ENCODE data around the gene LPO.
A peak's percentile ranks its signal among the peaks of the same experiment; 100 is the strongest.

The LPO gene

DNA sequence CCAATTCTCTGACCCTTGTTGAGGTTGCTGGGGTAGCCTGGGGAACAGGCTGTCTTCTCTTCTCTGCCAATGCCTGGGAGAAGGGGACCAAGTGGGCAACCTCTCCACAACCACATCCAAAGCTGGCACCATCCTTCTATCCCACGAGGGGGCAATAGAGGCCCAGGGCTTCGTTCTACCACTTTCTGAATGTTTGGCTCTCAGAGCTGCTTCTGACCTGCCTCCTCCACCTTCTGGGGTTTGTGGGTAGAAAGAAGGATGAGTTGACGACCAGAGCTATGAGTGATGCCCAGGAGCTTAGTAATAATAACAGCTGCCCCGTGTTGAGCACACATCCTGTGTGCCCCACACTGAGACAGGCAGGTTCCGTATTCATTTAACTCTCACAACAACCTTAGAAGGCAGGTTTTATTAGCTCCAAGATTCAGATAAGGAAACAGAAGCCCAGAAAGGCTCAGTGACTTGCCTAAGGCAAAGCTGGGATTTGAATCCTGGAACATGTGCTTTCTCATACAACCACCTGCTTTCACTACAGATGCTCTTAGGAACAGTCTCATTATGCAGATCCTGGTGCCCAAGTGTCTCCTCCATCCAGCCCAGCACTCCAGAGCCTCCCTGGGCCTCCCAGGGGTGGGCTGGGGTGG, 79.2 kb downstream of the LPO start:
- DNase-seq (ENCODE audit: low read depth in 2 of 2), result peak; percentile 48 to 52

DNA sequence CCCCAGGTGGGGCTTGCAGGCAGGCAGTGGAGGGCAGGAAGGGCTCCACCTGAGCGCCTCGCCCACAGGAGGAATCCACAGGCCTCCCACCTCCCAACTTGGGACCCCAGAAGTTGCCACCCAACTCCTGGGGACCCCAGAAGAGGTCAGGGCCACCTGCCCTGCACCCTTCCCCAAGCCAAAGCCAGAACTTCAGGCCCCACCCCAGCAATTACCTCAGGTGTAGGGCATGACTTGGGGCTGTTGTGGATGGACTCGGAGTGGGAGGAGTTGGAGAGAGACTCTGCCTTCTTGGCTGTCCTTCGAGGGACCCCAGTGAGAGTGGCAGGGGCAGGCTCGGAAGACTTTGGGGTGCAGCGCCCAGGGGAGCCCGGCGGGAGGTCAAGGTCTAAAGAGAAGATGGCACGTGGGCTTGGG, 79.7 kb downstream of the LPO start:
- DNase-seq (ENCODE audit: low read depth in 2 of 2), result no peak

All from stimulated activated CD8-positive, alpha-beta memory T cell treated with anti-CD3 and anti-CD28 coated beads, Interleukin-2, amount 100 ng/mL, for 1 hour (primary cell).